ENCODE results near the gene LRSAM1. TPM values are rescaled to one million over a fixed set of nuclear protein-coding genes. Genes with fewer than 3 reads are reported as not detected.

Gene LRSAM1
- total and polyA plus RNA-seq, 9 of the 15 experiments (the other 6 are each of a cell fraction or from before 2014, with no cell fraction given): 0.07 to 16.2 (median 4.7) TPM

DNA sequence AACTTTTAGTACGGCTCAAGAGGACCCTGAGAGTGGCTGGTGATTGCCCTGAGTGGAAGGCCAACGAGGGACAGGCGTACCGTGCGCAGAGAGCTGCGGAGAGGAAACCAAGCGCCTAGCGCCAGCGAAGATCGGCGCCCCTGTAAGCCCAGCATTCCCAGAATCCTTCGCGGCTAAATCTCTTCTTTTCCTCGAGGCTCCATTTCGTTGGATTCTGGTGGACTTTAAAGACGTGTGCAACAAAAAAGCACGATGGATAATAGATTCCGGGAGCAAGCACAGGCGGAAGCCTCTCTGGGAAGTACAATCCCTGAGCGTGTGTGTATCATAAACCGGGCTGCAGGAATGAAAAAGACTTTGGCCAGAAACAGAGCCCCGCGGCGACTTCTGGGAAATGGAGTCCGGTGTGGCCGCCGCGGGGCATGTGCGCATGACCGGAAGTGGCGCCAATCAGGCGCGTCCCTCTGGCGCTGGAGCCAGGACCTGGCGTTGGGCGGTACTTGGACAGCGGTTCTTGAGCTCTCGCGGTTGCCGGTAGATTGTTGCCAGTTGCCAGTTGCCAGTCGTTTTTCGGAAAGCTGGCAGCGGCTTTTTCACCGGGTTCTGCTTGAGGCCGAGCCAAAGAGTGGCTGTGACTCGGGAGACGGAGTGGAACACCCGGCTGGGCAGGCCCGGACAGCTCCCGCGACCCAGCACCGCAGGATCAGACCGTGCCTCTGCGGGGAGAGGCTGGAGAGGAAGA lies 27.2 kb upstream of the LRSAM1 start, which contains the start of gene ZNF79 (continued):
- TF ChIP-seq PTTG1 (tag; IDR thresholded peaks at IDR 0.05; ENCODE audit: low read depth) (no peak), ZNF274 (IDR thresholded peaks at IDR 0.05; ENCODE audit: borderline replicate concordance, low read depth, low read length) (no peak), C11orf30 (IDR thresholded peaks at IDR 0.05; ENCODE audit: low read depth) (peak; percentile 94), MAZ (CRISPR knock-in tag; conservative IDR thresholded peaks at IDR 0.05 in 1 of 2, IDR thresholded peaks at IDR 0.05 in 1 of 2) (peak in 1 of 2 experiments; percentile 51; a peak in 2 of 4 replicates), KDM4B (IDR thresholded peaks at IDR 0.05; ENCODE audit: borderline replicate concordance in 2 of 2, low read depth in 1 of 2) (no peak), ZNF589 (CRISPR knock-in tag; IDR thresholded peaks at IDR 0.05; ENCODE audit: low read depth) (no peak), NFIC (IDR thresholded peaks at IDR 0.05) (0 out of 2 replicates have a peak, but pooled peaks have one; percentile 30), PREB (CRISPR knock-in tag; IDR thresholded peaks at IDR 0.05) (no peak), HNRNPH1 (optimal IDR thresholded peaks at IDR 0.05; ENCODE audit: low read depth, low read length) (no peak), SIN3B (IDR thresholded peaks at IDR 0.05; ENCODE audit: low read depth) (peak; percentile 87), SREBF1 (IDR thresholded peaks at IDR 0.05; ENCODE audit: borderline replicate concordance, low read depth, low read length) (no peak), THRAP3 (IDR thresholded peaks at IDR 0.05; ENCODE audit: borderline replicate concordance) (no peak), MTA3 (IDR thresholded peaks at IDR 0.05; ENCODE audit: borderline replicate concordance) (peak; percentile 43; the same call in 1 of the 2 replicates), BRD4 (IDR thresholded peaks at IDR 0.05) (no peak), ZNF224 (CRISPR knock-in tag; IDR thresholded peaks at IDR 0.05) (no peak), KAT7 (CRISPR knock-in tag; IDR thresholded peaks at IDR 0.05; ENCODE audit: borderline replicate concordance) (no peak), MTA1 (IDR thresholded peaks at IDR 0.05; ENCODE audit: borderline replicate concordance) (peak; percentile 97), RBM22 (IDR thresholded peaks at IDR 0.05; ENCODE audit: low read depth, low read length, poor library complexity, severe bottlenecking) (no peak), HNRNPLL (IDR thresholded peaks at IDR 0.05; ENCODE audit: low read depth, low read length, poor library complexity, severe bottlenecking) (peak; percentile 92), MTF1 (CRISPR knock-in tag; IDR thresholded peaks at IDR 0.05; ENCODE audit: borderline replicate concordance) (peak; percentile 62; the same call in 1 of the 2 replicates), ADNP (tag; IDR thresholded peaks at IDR 0.05) (no peak), HSF4 (CRISPR knock-in tag; IDR thresholded peaks at IDR 0.05; ENCODE audit: borderline replicate concordance) (no peak), KLF1 (tag; IDR thresholded peaks at IDR 0.05) (peak; percentile 76; the same call in 1 of the 2 replicates), RNF2 (IDR thresholded peaks at IDR 0.05) (no peak; the same call in 1 of the 2 replicates)
- TF ChIP-seq, protein P1, sequence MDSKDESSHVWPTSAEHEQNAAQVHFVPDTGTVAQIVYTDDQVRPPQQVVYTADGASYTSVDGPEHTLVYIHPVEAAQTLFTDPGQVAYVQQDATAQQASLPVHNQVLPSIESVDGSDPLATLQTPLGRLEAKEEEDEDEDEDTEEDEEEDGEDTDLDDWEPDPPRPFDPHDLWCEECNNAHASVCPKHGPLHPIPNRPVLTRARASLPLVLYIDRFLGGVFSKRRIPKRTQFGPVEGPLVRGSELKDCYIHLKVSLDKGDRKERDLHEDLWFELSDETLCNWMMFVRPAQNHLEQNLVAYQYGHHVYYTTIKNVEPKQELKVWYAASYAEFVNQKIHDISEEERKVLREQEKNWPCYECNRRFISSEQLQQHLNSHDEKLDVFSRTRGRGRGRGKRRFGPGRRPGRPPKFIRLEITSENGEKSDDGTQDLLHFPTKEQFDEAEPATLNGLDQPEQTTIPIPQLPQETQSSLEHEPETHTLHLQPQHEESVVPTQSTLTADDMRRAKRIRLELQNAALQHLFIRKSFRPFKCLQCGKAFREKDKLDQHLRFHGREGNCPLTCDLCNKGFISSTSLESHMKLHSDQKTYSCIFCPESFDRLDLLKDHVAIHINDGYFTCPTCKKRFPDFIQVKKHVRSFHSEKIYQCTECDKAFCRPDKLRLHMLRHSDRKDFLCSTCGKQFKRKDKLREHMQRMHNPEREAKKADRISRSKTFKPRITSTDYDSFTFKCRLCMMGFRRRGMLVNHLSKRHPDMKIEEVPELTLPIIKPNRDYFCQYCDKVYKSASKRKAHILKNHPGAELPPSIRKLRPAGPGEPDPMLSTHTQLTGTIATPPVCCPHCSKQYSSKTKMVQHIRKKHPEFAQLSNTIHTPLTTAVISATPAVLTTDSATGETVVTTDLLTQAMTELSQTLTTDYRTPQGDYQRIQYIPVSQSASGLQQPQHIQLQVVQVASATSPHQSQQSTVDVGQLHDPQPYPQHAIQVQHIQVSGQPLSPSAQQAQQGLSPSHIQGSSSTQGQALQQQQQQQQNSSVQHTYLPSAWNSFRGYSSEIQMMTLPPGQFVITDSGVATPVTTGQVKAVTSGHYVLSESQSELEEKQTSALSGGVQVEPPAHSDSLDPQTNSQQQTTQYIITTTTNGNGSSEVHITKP (IDR thresholded peaks at IDR 0.05; ENCODE audit: partially characterized antibody): no peak

Data from K562 (cell line).